GM19438 (cell line): ENCODE measurements around the gene TNNI3K.
"Not testable (repeated sequence)": the region's sequence is repeated elsewhere in the genome, so short reads cannot be mapped to it uniquely, and the experiment has no call there.

Experiments
- ATAC-seq: cut with Tn5 transposase; IDR thresholded peaks from one replicate; pipeline ENCODE4 v1.9.1; 2021; ENCODE audit warnings: low read depth; ENCODE audit not compliant: unreplicated experiment

The TNNI3K gene

GRCh38 chr1:74235153-74235552 lies at the start of gene TNNI3K:
Gene TNNI3K, plus strand, starts transcription at chr1:74235387. Its CDS starts 65 bp downstream, at chr1:74235452.
- ATAC-seq, result no peak

GRCh38 chr1:74193908-74194307 lies 41.3 kb upstream of the TNNI3K start:
- ATAC-seq, result no peak

GRCh38 chr1:74195339-74195738 lies 39.8 kb upstream of the TNNI3K start:
- no peak for ATAC-seq

- no peak for ATAC-seq
Observed at GRCh38 chr1:74197255-74197654, 37.9 kb upstream of the TNNI3K start.

- peak; percentile 92 for ATAC-seq
Observed at GRCh38 chr1:74197657-74198552, 37.3 kb upstream of the TNNI3K start, which contains the start of the genes FPGT and LRRIQ3. Gene FPGT, plus strand, starts transcription at chr1:74198242. Its CDS starts 37 bp downstream, at chr1:74198279. Gene LRRIQ3, minus strand, starts transcription at chr1:74198176. Its CDS starts 14,492 bp downstream, at chr1:74183684.

GRCh38 chr1:74199504-74199903 lies 35.7 kb upstream of the TNNI3K start:
- no peak for ATAC-seq

- no peak for ATAC-seq
Observed at GRCh38 chr1:74205266-74205665, 29.9 kb upstream of the TNNI3K start.

- ATAC-seq, result no peak
Observed at GRCh38 chr1:74215229-74215628, 20.0 kb upstream of the TNNI3K start.

- ATAC-seq, result no peak
Observed at GRCh38 chr1:74222701-74223100, 12.5 kb upstream of the TNNI3K start.

- no peak for ATAC-seq
Observed at GRCh38 chr1:74223453-74223852, 11.7 kb upstream of the TNNI3K start.

GRCh38 chr1:74236440-74236839 lies 1.3 kb downstream of the TNNI3K start:
- ATAC-seq, result no peak

GRCh38 chr1:74237035-74237434 lies 1.8 kb downstream of the TNNI3K start:
- no peak for ATAC-seq

GRCh38 chr1:74237787-74238186 lies 2.6 kb downstream of the TNNI3K start:
- ATAC-seq, result no peak

- no peak for ATAC-seq
Observed at GRCh38 chr1:74245168-74245772, 10.1 kb downstream of the TNNI3K start.

- ATAC-seq, result no peak
Observed at GRCh38 chr1:74246315-74246714, 11.1 kb downstream of the TNNI3K start.

GRCh38 chr1:74247881-74248528 lies 12.8 kb downstream of the TNNI3K start:
- ATAC-seq, result no peak

GRCh38 chr1:74253243-74253824 lies 18.1 kb downstream of the TNNI3K start:
- ATAC-seq, result not testable (repeated sequence)

GRCh38 chr1:74266001-74266400 lies 30.8 kb downstream of the TNNI3K start:
- ATAC-seq, result no peak

GRCh38 chr1:74271503-74271902 lies 36.3 kb downstream of the TNNI3K start:
- no peak for ATAC-seq

- ATAC-seq, result no peak
Observed at GRCh38 chr1:74280642-74281396, 45.6 kb downstream of the TNNI3K start.
